GM18526 (cell line): ENCODE data around the gene METTL24.

ENCODE experiments used
- POLR2A ChIP-seq: IDR thresholded peaks from 3 replicates; pipeline ENCODE4 v1.6.1; 2011; ENCODE audit not compliant: insufficient read length; ENCODE audit errors: extremely low read depth

METTL24 gene, protein sequence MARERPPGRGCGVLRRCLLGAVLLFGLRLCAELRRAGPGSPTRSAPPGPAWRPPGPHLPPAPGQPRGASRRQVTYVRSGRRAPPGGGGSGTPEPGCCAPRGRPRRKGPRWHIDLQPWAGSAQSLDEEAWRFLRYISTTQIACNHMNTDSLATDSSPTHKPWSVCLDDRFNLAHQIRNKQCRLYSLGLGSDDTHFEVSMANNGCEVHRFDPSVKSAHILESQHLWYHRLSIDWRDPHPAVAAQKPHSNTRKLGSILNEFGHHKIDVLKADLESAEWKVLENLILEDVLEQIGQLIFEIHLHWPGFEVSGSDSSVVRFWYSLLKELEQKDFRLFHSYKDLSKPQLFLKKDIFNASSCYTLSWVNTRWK

DNA sequence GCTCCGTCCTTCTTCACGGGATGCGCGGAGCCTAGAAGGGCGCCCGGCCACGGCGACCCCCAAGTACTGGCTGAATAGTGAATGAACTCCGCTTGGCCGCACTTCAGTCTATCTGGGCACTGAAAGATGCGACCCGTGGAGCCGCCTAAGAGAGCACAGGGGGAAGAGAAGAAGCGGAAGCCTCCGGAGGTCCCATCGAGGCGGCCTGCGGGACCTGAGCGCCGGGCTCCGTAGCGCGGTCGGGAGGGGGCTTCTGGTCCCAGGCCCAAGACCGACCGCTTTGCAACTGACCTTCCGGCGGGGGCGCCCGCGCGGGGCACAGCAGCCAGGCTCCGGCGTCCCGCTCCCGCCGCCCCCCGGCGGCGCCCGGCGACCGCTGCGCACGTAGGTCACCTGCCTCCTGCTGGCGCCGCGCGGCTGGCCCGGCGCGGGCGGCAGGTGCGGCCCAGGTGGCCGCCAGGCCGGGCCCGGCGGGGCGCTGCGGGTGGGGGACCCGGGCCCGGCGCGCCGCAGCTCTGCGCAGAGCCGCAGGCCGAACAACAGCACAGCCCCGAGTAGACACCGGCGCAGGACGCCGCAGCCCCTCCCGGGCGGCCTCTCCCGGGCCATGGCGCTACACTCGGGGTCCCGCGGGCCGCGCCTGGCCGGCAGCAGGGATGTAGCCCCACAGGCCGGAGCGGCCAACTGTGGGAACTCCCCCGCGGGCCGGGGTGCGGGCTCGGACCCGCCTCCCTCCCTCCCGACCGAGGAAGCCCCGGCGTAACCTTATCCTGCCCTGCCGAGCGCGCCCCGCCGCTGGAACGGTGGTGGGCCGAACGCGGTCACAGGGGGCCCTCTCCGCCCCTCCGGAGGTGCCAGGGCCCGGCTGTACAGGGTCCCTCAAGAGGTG, at the start of gene METTL24:
Gene METTL24, minus strand, starts transcription at position 686 of the 889 bp plus-strand sequence. Its CDS starts 77 bp downstream, at position 609.
- TF ChIP-seq POLR2A, result no peak

GRCh38 chr6:110404607-110405006, 46.5 kb upstream of the METTL24 start:
- TF ChIP-seq POLR2A, result no peak

DNA sequence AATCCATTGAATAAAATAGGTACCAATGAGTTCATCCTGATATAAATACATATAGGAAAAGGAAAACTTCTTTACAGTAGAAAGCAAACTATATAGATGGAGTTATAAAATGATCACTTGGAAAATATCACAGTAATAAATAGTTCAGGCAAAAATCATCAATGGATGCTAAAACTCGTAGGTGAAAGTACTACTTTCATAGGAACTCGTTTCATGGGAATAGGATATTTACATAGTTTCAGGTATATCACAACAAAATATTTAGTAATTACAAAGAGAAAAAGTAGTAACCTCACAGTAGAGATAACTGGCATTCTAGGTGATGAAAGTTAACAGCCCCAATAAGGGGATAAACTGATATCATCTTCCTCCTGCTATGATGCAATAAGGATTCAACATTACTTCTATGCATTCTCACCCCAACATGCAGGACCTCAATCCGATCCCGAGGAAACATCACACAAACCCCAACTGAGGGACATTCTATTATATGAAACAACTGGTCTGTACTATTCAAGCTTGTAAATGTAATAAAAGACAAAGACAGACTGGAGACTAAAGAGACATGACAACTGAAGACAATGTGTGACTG, 43.5 kb upstream of the METTL24 start:
- TF ChIP-seq POLR2A, result no peak

GRCh38 chr6:110400208-110400607, 42.1 kb upstream of the METTL24 start:
- TF ChIP-seq POLR2A, result no peak

- no peak for TF ChIP-seq POLR2A
Observed at GRCh38 chr6:110399219-110400071, 41.3 kb upstream of the METTL24 start.

DNA sequence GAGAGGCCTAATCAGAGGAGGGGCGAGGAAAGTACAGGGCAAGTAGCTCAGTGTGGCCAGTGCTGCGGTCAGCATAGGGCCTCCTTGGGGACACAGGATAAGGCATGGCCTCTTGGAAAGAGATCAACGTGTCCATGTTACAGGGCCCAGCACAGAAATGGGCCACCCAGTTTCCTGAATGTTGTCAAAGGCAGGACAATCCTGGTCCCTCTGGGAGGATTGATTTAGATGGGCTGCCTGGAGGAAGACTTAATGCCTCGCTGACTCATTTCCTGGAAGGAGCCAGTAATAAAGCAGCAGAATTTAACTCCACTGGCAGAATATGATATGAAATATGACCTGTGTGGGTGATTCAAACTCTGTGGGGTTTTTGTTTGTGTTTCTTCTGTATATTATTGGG, 40.6 kb upstream of the METTL24 start:
- no peak for TF ChIP-seq POLR2A

GRCh38 chr6:110395221-110395620, 37.1 kb upstream of the METTL24 start:
- no peak for TF ChIP-seq POLR2A

DNA sequence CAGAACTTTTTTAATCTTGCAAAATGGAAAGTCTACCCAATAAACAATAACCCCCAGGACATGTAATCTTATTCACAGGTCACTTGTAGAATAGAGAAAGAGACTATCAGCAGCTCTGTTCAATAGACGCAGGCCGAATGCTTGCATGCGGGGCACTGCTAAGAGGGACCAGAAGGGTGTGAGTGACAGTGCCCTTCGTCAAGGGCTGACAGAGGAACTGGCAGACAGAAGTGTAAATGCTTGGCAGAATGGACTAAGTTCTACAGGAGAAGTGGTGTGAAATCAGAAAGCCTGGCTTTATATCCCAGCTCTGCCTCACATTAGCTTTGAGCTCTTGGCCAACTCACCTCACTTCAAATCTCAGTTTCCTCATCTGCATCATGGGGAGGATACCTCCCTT, 36.3 kb upstream of the METTL24 start:
- no peak for TF ChIP-seq POLR2A

GRCh38 chr6:110392727-110393126, 34.6 kb upstream of the METTL24 start:
- TF ChIP-seq POLR2A, result no peak

GRCh38 chr6:110390404-110390803, 32.3 kb upstream of the METTL24 start:
- no peak for TF ChIP-seq POLR2A

GRCh38 chr6:110389689-110390382, 31.7 kb upstream of the METTL24 start:
- no peak for TF ChIP-seq POLR2A

- no peak for TF ChIP-seq POLR2A
Observed at GRCh38 chr6:110387986-110388385, 29.8 kb upstream of the METTL24 start.

GRCh38 chr6:110385458-110385863, 27.3 kb upstream of the METTL24 start:
- TF ChIP-seq POLR2A, result no peak

DNA sequence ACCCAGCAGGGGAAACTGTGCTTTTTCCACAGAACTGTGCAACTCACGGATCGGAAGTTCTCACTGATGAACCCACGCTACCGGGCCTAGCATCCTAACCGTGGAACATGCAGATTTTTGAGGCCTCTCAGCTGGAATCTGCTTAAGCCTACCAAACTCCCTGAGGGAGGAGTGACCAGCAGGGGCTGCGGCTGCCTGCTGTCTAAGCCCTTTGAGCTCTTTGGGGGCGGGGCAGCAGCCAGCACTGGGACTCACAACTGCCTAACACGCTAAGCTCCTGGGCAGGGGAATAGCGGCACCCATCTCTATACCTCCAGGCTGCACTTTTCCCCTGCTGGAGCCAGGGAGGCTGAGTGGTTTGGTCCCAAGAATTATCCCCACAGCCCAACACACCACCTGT, 20.4 kb upstream of the METTL24 start:
- no peak for TF ChIP-seq POLR2A
